Measurements from ENCODE around the gene SCD.
A peak's percentile ranks its signal among the peaks of the same experiment; 100 is the strongest.

The SCD gene

DNA sequence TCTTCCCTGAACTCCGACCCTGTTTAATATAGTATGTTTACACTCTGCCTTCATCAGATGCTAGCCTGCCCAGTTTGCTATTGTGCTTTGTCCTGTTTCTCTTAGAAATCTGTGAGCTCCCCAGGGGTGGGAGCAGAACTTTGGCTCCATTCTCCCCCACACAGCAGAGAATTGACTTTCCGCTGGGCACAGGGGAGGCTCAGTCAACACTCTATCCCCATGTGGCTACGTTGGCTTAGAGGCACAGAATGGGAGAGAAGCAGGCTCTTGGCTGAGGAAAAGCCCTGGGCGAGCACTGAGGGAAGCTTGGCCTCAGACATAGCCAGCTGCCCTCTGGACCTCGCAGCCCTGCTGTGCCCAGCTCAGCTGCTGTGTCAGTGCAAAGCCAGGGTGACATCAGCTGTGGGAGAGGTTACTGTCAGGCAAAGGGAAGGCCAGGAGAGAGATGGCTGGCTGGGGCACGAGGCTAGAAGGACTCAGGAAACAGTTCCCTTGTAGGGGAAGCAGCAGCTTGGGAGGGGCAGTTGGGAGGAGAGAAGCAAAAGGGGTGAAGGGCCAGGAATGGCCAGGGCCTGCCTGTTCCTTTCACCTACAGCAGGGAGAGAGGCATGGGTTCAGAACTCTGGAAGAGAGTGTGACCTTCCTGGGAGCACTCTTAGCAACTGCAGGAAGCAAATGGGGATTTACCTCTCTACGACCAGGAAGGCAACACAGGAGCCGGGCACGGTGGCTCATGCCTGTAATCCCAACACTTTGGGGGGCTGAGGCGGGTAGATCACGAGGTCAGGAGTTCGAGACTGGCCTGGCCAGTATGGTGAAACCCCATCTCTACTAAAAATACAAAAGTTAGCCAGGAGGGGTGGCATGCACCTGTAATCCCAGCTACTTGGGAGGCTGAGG, 5.8 kb upstream of the SCD start:
- DNase-seq = no peak

DNA sequence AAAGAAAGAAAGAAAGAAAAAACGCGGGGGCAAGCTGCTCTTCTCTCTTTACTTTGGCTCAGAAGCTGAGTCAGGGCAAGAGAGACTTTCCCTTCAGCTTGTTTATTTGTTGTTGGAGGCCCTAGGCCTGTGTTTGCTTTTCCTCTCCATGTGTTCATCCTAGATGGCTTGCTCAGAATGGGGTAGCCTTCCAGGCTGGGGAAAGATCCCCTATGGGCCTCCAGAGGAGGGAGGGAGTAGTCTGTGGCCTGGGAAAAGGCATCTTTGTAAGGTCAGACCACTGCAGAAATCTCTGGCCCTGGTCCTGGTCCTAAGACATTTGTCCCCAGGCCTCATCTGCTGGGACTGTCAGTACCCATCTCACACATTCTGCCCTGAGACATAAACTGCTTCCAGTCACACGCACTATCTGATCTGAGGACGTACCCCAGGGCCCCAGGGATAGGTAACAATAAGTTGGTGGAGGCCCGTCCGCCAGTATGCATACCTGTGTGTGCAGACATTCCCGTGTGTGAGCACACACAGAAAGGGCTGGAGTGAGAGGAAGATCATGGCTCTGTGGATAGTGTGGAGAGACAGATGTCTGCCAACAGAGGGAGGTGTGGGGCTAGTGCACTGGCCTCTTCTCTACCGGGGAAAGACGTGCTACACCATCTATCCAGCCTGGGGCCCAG, 4.9 kb upstream of the SCD start:
- DNase-seq = peak; percentile 38

DNA sequence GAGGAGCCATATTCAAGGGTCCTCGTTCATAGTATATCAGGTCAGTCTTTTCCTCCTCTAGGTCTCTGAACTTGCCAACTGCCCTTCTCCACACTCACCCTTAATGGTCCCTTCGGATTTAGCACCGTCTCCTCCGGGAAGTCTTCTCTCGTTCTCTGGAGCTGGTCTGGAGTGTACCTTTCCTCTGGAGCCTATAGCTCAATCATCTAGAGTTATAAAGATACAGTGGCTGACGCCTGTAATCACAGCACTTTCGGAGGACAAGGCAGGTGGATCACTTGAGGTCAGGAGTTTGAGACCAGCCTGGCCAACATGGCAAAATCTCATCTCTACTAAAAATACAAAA, 4.4 kb upstream of the SCD start:
- DNase-seq = no peak

GRCh38 chr10:100344241-100344788, 2.7 kb upstream of the SCD start:
- no peak for DNase-seq

DNA sequence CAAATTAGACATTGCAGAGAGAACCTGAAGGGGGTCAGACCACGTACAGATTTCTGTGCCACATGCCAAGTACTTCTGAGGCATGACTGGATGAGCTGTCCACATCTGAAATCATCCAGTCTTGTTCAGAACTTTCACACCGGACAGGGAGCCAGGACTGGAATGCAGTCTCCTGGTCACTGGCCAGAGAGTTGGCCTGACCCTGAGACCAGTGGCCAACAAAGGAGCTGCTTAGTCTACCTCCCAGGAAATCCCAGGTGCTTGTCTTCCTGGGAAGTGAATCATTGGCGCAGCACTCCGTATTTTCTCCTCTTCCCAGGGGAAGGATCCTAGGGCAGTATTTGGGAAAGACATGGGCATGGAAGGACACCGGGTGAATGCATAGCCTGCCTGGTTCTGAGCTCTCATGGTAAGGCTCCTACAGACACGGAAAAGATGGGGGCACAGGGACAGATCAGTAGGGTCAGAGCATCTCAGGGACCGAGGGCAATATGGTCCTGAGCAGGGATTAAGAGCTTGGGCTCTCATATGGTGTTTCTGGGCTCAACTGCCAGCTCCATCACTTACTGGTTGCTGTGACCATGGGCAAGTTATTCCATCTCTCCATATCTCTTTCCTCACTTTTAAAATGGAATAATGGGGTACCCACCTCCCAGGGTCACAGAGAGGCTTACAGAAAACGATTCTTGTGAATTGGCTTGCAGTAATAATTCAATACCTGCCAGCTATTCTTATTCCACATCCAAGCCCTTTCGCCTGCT, 1.3 kb upstream of the SCD start:
- DNase-seq = no peak

DNA sequence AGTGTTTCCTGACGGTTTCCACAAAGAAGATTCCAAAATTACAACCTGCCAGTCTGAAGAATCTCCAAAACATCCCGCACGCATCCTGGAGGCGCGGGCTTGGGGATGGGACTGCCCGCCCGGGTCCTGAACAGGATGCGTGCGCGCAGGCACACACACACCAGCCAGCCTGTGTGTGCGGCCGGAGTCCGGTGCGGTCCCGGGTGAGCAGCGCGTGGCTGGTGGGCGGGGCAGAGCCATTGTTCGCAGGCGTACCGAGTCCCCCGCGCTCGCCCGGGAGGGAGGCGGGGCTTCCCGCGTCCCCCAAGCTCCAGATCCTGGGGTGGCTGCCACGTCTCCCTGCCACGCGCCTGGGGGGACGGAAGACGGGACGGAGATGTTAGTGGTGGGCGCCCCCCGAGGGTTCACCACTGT, 675 bp upstream of the SCD start:
- peak; percentile 65 for DNase-seq

DNA sequence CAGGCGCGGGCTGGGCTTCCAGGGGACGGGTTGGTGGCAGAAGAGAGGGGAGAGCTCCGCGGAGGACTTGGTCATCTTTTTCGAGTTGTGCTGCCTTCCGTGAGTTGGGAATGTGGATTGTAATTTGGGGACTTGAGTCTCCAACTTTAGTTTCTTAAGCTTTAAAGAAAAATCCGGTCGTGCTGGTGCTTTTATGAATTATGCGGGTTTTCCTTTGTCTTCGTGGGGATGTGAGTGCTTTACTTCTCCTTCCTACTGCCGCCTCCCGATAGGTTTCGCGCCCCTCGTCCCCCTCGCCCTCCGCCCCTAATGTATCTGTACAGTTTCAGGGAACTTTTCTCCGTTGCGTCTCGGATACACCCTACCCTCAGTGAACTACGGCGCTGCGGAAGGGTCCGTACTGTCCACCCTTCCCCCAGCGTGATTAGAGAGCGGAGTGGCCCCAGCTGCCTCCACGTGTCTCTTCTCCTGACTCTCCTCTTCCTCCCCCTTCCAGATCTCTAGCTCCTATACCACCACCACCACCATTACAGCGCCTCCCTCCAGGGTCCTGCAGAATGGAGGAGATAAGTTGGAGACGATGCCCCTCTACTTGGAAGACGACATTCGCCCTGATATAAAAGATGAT, 649 bp downstream of the SCD start:
- DNase-seq = no peak

DNA sequence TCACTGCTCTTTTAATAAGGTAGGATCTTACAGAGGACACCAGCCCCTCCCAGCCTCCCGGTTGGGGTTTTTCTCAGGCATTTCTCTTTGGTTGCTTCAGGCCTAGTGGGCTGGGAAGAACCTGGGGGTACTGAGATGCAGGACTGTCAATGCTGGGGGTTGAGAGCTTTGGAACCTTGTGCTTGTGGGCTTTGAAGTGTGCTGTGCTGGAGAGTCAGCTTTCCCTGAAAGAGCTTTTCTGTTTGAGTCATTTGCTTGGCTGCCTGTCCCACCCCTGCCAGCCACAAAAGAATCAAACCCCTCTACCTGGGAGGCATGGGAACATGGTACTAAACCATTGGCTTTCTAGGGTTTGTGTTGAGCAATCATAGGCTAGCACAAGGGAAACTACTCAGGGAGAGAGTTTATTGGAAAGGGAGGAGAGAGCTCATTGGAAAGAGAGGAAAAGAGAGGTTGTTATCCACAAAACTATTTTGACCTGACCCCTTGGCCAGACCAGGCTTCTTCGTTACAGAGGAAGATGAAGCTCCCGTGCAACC, 1.4 kb downstream of the SCD start:
- DNase-seq = no peak

GRCh38 chr10:100349087-100349486, 2.1 kb downstream of the SCD start:
- no peak for DNase-seq

- no peak for DNase-seq
These were observed 2.6 kb downstream of the SCD start for GRCh38 chr10:100349672-100350071.

DNA sequence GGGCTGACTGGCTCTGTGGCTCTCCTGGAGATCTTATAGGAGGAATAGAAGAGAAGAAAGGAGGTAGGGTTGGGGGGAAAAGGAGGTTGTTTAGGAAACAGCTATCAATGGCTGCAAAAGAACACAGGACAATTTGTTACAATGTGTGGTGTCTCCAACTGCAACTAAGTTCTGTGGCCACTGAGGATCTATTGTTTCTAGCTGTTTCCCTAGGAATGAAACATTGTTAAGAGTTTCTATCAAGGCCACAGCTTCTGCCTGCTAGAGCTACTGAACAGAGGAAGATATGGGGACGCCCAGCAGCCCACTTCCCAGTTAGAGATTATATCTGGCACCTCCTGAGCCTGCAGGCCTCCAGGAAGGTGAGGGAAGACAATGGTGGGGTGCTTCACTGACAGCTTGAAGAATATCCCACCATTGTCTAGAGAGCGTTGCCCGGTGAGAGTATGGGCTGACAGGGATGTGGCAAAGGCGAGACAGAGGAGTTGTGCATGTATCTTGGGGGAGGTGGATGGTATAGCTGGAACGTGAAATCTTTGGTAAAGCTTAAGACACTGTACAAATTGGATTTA, 4.0 kb downstream of the SCD start:
- DNase-seq = no peak

DNA sequence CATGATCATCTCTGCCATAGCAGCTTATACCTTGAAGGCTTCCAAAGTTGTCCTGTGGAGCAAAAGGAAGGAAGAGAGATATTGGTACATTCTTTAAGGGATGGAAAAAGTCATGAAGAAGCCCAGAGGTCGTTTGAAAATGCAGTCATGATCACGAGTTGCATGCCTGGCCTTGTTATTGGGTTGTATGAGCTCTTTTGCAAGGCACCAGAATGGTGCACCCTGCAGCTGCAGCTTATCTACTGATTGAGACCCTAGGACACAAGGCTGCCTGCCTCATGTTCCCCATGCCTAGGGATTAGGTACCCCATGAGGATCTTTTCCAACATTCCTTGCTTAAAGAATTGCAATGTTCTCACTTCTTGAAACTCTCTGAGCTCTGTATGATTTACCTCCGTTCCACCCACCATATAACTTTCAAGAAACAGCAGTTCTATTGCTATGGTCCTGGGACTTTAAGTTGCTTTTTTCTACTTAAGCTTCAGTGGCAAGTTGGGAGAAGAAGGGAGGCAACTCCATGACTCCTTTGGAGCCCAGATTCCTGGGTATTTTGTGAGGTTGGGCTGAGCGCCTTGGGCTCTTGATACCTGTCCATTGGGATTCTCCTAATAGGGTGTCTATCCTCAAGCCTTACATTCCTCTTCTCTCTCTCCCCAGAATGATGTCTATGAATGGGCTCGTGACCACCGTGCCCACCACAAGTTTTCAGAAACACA, 6.9 kb downstream of the SCD start:
- no peak for DNase-seq

- DNase-seq = no peak
These were observed 8.1 kb downstream of the SCD start for GRCh38 chr10:100355086-100355485.

- no peak for DNase-seq
These were observed 9.3 kb downstream of the SCD start for GRCh38 chr10:100356067-100357017.

GRCh38 chr10:100357059-100357858, 10.2 kb downstream of the SCD start:
- no peak for DNase-seq

DNA sequence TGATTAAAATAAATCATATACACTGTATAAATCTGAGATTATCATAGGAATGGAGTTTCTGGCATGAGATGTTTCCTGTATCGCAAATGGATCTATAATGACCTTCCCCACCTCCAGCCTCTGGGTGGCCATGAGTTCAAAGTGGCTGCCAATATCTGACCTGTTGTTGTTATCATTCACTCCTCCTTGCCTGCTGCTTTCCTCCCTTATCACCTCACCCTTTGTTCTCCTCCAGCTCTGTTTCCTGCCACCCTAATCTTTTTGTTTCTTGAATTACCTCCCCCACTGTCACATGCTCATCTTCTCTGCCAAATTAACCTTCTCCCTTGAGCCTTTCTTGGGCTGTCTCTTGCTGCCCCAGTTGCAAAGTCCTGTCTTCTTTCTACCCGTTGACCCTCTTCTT, 12.0 kb downstream of the SCD start:
- no peak for DNase-seq

DNA sequence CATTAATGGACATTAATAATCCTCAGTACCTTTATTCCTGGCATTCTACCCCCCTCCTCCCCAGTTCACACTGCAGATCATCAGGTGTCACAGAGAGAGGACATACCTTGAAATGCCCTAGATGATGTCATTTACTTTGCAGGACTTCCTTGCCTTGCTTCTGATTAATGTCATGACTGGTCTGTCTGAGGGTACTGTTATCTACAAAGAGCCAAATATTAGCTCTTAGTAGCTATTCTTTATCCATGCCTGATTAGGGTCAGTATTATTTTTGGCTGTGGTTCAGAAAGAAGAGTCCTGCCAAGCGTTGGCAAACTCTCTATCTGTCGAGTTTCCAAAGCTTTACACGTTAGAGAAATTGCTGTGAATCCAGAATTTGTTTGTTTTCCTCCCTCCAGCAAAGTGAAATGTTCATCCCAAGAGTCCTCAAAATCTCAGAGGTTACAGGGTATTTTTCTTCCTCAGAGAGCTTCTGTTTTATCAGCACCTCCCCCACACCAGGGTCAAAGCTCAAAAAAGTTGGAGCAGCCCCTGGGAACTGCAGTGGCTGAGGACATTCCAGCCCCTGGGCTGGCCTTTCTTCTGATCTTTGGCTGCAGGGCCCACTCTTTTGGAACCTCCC, 12.6 kb downstream of the SCD start:
- DNase-seq = no peak

DNA sequence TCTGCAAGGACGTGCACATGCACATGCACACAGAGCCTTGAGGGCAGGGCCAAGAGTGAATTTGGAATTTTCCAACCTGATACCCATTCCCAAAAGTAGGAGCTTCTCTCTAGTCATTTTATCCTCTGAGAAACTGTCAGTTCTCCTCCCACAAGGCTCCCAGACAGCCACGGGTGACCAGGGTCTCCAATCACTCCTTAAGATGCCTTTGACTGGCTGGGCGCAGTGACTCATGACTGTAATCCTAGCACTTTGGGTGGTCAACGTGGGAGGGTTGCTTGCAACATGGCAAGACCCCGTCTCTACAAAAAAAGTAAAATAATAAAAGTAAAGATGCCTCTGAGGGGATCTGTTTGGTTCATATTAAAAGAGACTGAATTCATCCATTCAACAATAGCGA, 13.2 kb downstream of the SCD start:
- no peak for DNase-seq

Data from stimulated activated CD4-positive, alpha-beta T cell treated with anti-CD3 and anti-CD28 coated beads, Interleukin-4, amount 100 ng/mL, for 1 hour (primary cell).